Mammary epithelial cell (primary cell): ENCODE results near the gene TRIM46.

ENCODE experiments used
- CTCF ChIP-seq, 2 donors: IDR thresholded peaks in 1 of 2; conservative IDR thresholded peaks in 1 of 2; 2 replicates each; pipeline ENCODE4 v1.5.1; 2011 to 2012; ENCODE audit warnings: inconsistent platforms in 2 of 2, low read length in 2 of 2, mild to moderate bottlenecking in 2 of 2, control low read depth in 1 of 2, low read depth in 1 of 2; ENCODE audit not compliant: insufficient read depth in 1 of 2; ENCODE audit errors: extremely low read depth in 1 of 2
- EZH2 ChIP-seq: IDR thresholded peaks from 2 replicates; pipeline ENCODE4 v1.6.1; 2012; ENCODE audit warnings: low read length, inconsistent platforms, borderline replicate concordance

GRCh38 chr1:155205035-155205434 is 31.4 kb downstream of the TRIM46 start:
- TF ChIP-seq CTCF (conservative IDR thresholded peaks at IDR 0.05 in 1 of 2, IDR thresholded peaks at IDR 0.05 in 1 of 2; ENCODE audit: extremely low read depth in 1 of 2, insufficient read depth in 1 of 2, low read depth in 1 of 2, low read length in 2 of 2): no peak
- TF ChIP-seq EZH2: no peak
